Stimulated activated naive B cell treated with anti-CD40 and anti-IgM and Interleukin-4, amounts not matched to agents 10 μg/mL and 1 μg/mL and 100 μg/mL, for 72 hours (primary cell): ENCODE results near the gene CNBD2.
A peak's percentile ranks its signal among the peaks of the same experiment; 100 is the strongest.
"Not testable (repeated sequence)": the region's sequence is repeated elsewhere in the genome, so short reads cannot be mapped to it uniquely, and the experiment has no call there.

Source experiments
- ATAC-seq, 2 donors: fragments of 150-1000 bp; cut with Tn5 transposase; replicated peaks; 2 replicates each; pipeline ENCODE4 v1.10.0; 2021; ENCODE audit warnings: moderate library complexity in 1 of 2
- DNase-seq: peaks from one replicate; pipeline ENCODE4 v3.0.0; 2021
- H3K27ac Mint-ChIP-seq: one replicate; pipeline ENCODE4 v1.8.0; 2022; ENCODE audit warnings: mild to moderate bottlenecking, mixed read lengths
- H3K27me3 Mint-ChIP-seq, 2 donors: one replicate each; pipeline ENCODE4 v1.8.0; 2022; ENCODE audit warnings: mixed read lengths in 2 of 2
- H3K36me3 Mint-ChIP-seq, 2 donors: one replicate each; pipeline ENCODE4 v1.8.0; 2022; ENCODE audit warnings: mixed read lengths in 2 of 2, mild to moderate bottlenecking in 1 of 2
- H3K4me1 Mint-ChIP-seq, 2 donors: one replicate each; pipeline ENCODE4 v1.8.0; 2022; ENCODE audit warnings: mixed read lengths in 2 of 2, mild to moderate bottlenecking in 1 of 2
- H3K4me3 Mint-ChIP-seq, 2 donors: one replicate each; pipeline ENCODE4 v1.8.0; 2022; ENCODE audit warnings: mild to moderate bottlenecking in 2 of 2, mixed read lengths in 2 of 2, moderate library complexity in 1 of 2
- H3K9me3 Mint-ChIP-seq, 2 donors: one replicate each; pipeline ENCODE4 v1.8.0; 2022; ENCODE audit warnings: mixed read lengths in 2 of 2, mild to moderate bottlenecking in 1 of 2

CNBD2 gene

DNA sequence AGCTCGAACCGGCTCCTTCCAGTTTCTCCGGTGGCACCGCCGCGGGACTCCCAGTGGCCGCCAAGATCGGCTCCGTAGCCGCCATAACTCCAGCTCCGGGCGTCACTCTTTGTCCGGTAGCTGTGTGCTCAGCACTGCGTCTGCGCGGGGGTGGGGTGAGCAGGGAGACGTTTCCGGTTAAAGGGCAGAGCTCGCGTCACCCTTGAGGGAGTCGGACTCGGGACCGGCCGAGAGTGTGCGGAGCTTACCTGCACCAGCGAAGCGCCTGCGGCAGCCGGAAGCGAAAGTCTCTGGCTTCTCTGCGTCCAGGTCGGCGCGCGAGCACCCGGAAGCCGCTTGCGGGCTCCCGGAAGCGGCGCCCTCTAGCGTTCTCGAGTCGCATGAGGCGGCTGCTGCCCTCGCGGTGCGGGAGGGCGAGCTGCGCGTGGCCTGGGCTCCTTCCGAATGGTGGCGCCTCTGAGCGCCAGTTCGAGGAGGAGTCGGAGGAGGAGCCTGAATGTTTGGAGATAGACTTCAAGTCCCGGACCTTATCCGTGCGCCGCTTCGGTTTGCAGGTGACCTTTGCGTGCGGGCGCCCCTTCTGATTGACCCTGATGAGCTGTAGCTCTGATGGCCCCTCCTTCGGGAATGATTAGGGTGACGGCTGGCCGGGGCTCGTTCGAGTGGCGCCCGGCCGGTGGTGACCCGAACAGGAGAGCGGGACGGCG, 14.0 kb upstream of the CNBD2 start, which contains the start of gene SCAND1:
TSS of gene SCAND1 (minus strand) at position 303 of the 707 bp plus-strand sequence. CDS start at position 85, 218 bp downstream.
- Mint-ChIP-seq H3K36me3 (peaks cover 12 to 19% of the 10 kb centered on the region in 2 donors), H3K9me3 (peaks cover 3 to 5% of the 10 kb centered on the region in 2 donors), H3K27ac (peak within 1 kb of the TSS; percentile 100), H3K4me3 (peak within 1 kb of the TSS; percentile 93 to 100), H3K4me1 (peaks cover 10 to 15% of the 10 kb centered on the region in 2 donors), H3K27me3 (no peaks in the 10 kb centered on the region)
- ATAC-seq (peak; percentile 88 to 89), DNase-seq (peak; percentile 99)

DNA sequence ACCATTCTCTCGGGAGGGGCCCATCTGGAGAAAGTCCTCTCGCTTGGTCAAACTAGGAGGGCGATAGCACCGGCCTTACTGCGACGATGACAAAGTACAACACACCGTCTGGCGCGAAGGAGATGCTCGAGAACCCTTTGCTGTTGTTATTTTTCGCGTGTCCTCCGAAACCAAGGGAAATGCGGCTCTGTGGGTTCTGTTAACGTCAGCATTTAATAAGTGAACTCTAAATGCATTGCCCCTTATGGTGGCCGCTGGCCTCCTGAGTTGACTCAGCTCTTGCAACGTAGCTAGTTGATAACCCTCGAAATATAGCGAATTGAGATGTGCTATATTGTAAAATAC, 13.5 kb upstream of the CNBD2 start:
- H3K9me3 Mint-ChIP-seq, result peaks cover 6 to 8% of the 10 kb centered on the region in 2 donors
- peak overlapping the region; percentile 93 to 100 for H3K4me3 Mint-ChIP-seq
- no peak for DNase-seq
- H3K4me1 Mint-ChIP-seq, result peaks cover 10 to 15% of the 10 kb centered on the region in 2 donors
- H3K27me3 Mint-ChIP-seq, result no peaks in the 10 kb centered on the region
- H3K36me3 Mint-ChIP-seq, result peaks cover 12 to 14% of the 10 kb centered on the region in 2 donors
- peak; percentile 28 to 36 for ATAC-seq
- H3K27ac Mint-ChIP-seq, result peak overlapping the region; percentile 100

DNA sequence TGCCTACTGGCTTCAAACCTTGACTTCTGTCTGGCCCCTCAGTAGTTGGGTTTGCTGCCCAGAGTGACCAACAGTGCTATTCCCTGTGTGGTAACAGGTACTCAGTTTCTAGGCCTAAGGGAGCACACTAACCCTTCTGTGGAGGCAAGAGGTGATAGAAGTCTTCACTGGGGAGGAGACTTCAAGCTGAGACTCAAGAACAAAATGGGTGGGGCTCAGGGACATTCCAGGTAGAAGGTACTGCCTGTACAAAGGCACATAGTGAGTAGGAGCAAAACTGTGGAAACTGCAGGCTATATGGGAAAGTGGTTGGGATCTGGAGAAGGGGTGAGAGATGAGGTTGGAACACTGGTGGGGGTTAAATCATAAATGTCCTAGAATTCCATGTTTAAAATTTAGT, 11.8 kb upstream of the CNBD2 start:
- Mint-ChIP-seq H3K36me3 (peaks cover 12 to 14% of the 10 kb centered on the region in 2 donors), H3K9me3 (peaks cover 6 to 8% of the 10 kb centered on the region in 2 donors), H3K4me3 (no peak overlapping the region), H3K27ac (peak overlapping the region; percentile 22), H3K4me1 (peaks cover 10 to 15% of the 10 kb centered on the region in 2 donors), H3K27me3 (no peaks in the 10 kb centered on the region)
- DNase-seq, result no peak
- ATAC-seq, result no peak

DNA sequence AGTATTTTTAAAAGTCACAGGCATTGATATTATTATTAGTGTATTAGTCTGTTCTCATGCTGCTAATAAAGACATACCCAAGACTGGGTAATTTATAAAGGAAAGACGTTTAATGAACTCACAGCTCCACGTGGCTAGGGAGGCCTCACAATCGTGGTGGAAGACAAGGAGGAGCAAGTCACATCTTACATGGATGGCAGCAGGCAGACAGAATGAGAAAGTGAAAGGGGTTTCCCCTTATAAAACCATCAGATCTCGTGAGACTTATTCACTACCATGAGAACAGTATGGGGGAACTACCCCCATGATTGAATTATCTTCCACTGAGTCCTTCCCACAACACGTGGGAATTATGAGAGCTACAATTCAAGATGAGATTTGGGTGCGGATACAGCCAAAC, 9.1 kb upstream of the CNBD2 start:
- not testable (repeated sequence) for H3K27me3 Mint-ChIP-seq, DNase-seq, H3K36me3 Mint-ChIP-seq, H3K4me1 Mint-ChIP-seq, H3K27ac Mint-ChIP-seq, H3K9me3 Mint-ChIP-seq, H3K4me3 Mint-ChIP-seq, ATAC-seq

DNA sequence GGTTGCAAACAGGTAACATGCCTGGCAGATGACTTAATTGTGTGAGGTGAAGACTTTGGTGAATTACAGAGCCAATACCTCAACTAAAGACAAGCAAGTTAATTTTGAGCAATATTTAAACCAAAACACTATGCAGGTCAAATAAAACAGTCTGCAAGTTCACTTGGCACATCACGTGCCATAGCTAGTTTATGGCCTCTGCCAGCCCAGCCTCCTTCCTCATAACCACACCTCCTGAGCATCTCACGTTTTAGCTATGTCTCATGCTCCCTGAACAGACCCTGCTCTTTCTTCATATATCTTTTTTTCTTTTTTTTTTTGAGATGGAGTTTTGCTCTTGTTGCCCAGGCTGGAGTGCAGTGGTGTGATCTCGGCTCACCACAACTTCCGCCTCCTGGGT, 4.5 kb upstream of the CNBD2 start:
- ATAC-seq, result no peak
- Mint-ChIP-seq H3K9me3 (peaks cover 6 to 8% of the 10 kb centered on the region in 2 donors), H3K36me3 (peaks cover 0 to 5% of the 10 kb centered on the region in 2 donors), H3K4me3 (no peak overlapping the region), H3K27me3 (peaks cover 0 to 4% of the 10 kb centered on the region in 2 donors), H3K4me1 (no peaks in the 10 kb centered on the region), H3K27ac (no peak overlapping the region)
- DNase-seq, result no peak

DNA sequence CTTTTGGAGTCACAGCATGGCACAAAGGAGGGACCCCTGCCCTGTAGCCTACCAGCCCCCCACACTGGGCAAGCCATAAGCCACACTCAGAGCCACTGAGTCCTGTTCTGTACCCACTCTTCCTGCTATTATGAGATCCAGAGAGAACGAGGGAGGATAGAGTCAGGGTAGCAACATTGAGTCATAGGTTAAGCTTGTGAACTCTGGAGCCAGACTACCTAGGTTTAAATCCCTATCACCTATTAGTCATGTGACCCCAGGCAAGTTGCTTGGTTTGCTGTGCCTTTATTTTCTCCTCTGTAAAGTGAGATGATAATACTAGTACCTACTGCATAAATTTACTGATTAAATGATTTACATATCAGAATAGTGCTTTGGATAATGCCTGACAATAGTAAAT, 540 bp downstream of the CNBD2 start:
- Mint-ChIP-seq H3K4me3 (no peak overlapping the region), H3K27ac (no peak overlapping the region), H3K27me3 (peaks cover 0 to 4% of the 10 kb centered on the region in 2 donors), H3K9me3 (no peaks in the 10 kb centered on the region), H3K4me1 (no peaks in the 10 kb centered on the region), H3K36me3 (no peaks in the 10 kb centered on the region)
- no peak for DNase-seq
- no peak for ATAC-seq

DNA sequence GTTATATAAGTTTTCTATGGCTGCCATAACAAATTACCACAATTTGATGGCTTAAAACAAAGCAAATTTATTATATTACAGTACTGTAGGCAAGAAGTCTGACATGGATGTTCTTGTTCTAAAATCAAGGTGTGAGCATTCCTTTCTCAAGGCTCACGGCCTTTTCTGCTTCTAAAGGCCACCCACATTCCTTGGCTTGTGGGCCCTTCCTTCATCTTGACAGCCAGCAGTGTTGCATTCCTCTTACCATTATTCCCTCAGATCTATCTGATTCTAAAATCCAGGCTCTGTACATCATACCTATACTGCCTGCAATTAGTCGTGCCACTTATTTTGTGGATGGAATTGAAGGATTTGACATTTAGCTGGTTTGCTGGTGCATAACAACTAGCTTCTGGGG, 3.6 kb downstream of the CNBD2 start:
- Mint-ChIP-seq H3K4me3 (no peak overlapping the region), H3K4me1 (no peaks in the 10 kb centered on the region), H3K9me3 (no peaks in the 10 kb centered on the region), H3K36me3 (peaks cover 0 to 1% of the 10 kb centered on the region in 2 donors), H3K27me3 (peaks cover 4 to 7% of the 10 kb centered on the region in 2 donors), H3K27ac (no peak overlapping the region)
- DNase-seq, result no peak
- ATAC-seq, result no peak

DNA sequence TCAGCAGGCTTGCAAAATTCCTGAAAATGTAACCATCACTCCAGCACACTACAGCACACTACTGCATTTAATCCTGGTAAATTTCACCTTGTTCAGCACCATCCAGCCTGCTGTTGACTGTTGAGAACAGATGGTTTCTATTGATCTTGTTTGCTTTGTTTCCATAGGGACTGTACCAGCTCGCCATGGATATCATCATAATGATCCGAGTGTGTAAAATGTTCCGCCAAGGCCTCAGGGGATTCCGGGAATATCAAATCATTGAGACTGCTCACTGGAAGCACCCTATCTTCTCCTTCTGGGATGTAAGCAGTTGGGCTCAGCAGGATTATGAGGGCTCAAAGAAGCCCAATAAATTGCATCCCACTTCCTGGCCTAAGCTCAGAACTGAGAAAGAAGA, 4.1 kb downstream of the CNBD2 start:
- ATAC-seq (no peak), DNase-seq (no peak)
- H3K9me3 Mint-ChIP-seq, result no peaks in the 10 kb centered on the region
- no peaks in the 10 kb centered on the region for H3K4me1 Mint-ChIP-seq
- H3K27me3 Mint-ChIP-seq, result peaks cover 4 to 7% of the 10 kb centered on the region in 2 donors
- peaks cover 0 to 1% of the 10 kb centered on the region in 2 donors for H3K36me3 Mint-ChIP-seq
- no peak overlapping the region for H3K27ac Mint-ChIP-seq
- H3K4me3 Mint-ChIP-seq, result no peak overlapping the region

DNA sequence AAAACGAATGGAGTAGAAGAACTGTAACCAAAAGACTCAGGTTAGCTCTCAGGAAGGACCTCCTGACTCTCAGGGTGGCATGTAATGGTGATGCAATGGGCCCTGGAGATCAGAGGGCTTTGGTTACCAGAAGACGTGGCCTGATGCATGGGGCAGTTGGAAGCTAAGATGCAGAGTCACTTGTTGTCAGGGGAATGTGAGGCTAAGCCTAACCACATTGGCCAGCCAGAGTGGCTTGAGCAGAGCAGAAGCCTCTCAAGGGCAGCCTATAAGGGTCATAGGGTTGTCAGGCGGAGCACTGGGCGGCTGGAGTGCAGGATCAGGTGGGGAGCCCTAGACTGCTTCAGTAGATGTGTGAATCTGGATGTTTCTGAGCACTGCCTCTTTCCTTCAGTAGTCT, 5.9 kb downstream of the CNBD2 start:
- peaks cover 0 to 1% of the 10 kb centered on the region in 2 donors for H3K36me3 Mint-ChIP-seq
- H3K27ac Mint-ChIP-seq, result no peak overlapping the region
- ATAC-seq (no peak), DNase-seq (no peak)
- H3K27me3 Mint-ChIP-seq, result peaks cover 0 to 7% of the 10 kb centered on the region in 2 donors
- H3K9me3 Mint-ChIP-seq, result no peaks in the 10 kb centered on the region
- no peaks in the 10 kb centered on the region for H3K4me1 Mint-ChIP-seq
- no peak overlapping the region for H3K4me3 Mint-ChIP-seq

DNA sequence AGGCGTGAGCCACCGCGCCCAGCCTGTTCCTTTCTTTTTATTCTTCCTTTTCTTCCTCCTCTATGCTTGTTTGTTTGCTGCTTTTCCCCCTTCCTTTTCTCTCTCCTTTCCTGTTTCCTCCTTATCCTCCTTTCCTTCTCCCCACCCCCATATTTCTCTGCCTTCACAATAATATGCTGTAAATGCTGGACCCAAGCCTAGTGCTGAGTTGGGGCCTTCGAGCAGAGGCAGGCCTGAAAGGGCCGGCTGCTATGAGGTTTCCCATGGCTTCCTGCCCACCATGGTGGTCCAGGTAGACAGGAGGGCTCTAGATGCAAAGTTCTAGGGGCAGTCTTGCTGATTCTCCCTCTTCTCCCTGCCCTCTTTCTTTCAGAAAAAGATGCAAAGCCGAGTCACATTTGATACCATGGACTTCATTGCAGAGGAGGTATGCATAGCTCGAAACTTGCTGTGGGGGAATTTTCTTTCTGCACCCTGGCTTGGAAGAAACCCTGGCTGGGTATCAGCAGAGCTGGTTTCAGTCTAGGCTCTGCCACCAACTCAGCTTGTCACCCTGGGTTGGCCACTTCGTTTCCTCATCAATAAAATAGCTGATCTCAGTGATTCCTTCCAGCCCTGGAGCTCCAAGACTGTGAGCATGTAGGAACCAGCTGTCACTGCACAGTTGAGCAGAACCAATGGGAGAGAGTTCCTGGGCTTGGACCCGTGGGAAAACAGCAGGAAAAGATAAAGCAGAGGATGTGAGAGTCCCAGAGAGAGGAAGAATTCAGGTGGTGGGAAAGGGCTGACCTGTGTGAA, 7.4 kb downstream of the CNBD2 start:
- Mint-ChIP-seq H3K9me3 (no peaks in the 10 kb centered on the region), H3K4me3 (no peak overlapping the region), H3K36me3 (peaks cover 0 to 1% of the 10 kb centered on the region in 2 donors), H3K27ac (no peak overlapping the region), H3K27me3 (peaks cover 6 to 7% of the 10 kb centered on the region in 2 donors), H3K4me1 (no peaks in the 10 kb centered on the region)
- DNase-seq (no peak), ATAC-seq (no peak)

DNA sequence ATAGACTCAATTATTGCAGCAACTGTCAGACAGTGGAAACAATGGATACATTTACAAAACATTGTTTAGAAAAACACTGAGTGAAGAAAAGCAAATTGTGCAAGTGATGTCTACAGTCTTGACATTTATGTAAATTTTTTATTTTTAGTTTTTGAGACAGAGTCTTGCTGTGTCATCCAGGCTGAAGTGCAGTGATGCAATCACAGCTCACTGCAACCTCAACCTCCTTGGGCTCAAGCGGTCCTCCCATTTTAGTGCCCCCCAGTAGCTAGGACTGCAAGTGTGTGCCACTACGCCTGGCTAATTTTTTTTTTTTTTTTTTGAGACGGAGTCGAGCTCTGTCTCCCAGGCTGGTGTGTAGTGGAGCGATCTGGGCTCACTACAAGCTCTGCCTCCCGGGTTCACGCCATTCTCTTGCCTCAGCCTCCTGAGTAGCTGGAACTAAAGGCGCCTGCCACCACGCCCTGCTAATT, 9.7 kb downstream of the CNBD2 start:
- Mint-ChIP-seq H3K27ac (no peak overlapping the region), H3K4me1 (no peaks in the 10 kb centered on the region), H3K4me3 (no peak overlapping the region), H3K36me3 (peaks cover 0 to 1% of the 10 kb centered on the region in 2 donors), H3K9me3 (no peaks in the 10 kb centered on the region), H3K27me3 (peaks cover 10 to 11% of the 10 kb centered on the region in 2 donors)
- DNase-seq (no peak), ATAC-seq (no peak)

DNA sequence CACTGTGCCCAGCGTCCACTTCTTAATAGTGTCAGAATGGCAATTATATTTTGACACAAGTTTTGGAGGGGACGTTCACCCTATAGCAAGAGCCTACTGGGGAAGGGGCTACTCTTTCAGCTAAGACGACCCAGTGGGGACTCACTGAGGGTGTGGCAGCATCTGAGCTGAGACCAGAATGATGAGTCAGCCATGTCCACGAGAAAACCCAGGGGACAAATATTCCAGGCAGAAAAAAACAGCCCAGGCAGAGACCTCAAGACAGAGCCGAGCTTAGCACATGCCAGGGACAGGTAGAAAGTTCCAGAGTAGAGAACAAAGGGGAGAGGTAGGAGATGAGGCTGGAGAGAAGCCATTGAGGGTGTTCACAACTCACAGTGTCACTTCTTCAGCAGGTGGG, 11.2 kb downstream of the CNBD2 start:
- Mint-ChIP-seq H3K36me3 (peaks cover 0 to 1% of the 10 kb centered on the region in 2 donors), H3K9me3 (no peaks in the 10 kb centered on the region), H3K27ac (peak overlapping the region; percentile 0), H3K4me3 (no peak overlapping the region), H3K4me1 (no peaks in the 10 kb centered on the region), H3K27me3 (peaks cover 10 to 11% of the 10 kb centered on the region in 2 donors)
- DNase-seq (no peak), ATAC-seq (no peak)

DNA sequence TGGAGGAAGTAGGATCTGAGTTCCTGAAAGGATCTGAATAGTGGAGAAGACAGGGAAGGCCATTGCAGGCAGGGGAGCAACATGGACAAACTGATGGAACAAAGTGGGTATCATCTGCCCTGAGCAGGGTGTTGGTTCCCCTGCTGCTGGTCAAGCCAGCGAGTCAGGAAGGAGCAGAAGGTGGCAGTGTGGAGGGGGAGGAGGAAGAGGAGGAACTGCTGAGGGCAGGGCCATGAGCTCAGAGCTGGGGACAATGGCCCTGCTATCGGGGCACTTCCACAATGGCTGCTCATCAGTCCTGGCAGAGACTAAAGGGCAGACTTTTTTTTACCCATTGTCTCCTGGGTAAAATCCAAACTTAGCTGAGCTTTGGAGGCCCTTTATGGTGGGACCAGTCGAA, 13.6 kb downstream of the CNBD2 start:
- Mint-ChIP-seq H3K4me3 (no peak overlapping the region), H3K36me3 (peaks cover 0 to 2% of the 10 kb centered on the region in 2 donors), H3K4me1 (no peaks in the 10 kb centered on the region), H3K27me3 (peaks cover 5 to 19% of the 10 kb centered on the region in 2 donors), H3K9me3 (no peaks in the 10 kb centered on the region), H3K27ac (no peak overlapping the region)
- no peak for DNase-seq
- ATAC-seq, result no peak

DNA sequence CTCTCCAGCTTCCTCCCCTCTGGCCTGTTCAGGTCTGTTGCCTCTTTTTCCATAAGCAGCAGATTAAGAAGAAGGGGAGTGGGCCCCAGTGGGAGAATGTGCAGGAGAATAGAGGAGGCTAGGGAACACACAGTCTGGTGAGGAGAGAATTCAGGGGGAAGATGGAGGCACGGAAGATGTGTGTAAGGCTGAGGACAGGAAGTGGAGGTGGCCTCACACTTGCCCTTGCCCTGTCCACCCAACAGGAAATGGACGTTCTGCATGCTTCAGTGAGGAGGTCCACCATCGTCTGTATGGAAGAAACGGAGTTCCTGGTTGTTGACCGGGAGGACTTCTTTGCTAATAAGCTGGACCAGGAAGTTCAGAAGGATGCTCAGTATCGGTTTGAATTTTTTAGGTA, 16.0 kb downstream of the CNBD2 start:
- ATAC-seq, result no peak
- no peaks in the 10 kb centered on the region for H3K4me1 Mint-ChIP-seq
- H3K4me3 Mint-ChIP-seq, result no peak overlapping the region
- H3K27ac Mint-ChIP-seq, result no peak overlapping the region
- no peak for DNase-seq
- peaks cover 13 to 29% of the 10 kb centered on the region in 2 donors for H3K27me3 Mint-ChIP-seq
- H3K9me3 Mint-ChIP-seq, result no peaks in the 10 kb centered on the region
- H3K36me3 Mint-ChIP-seq, result peaks cover 0 to 2% of the 10 kb centered on the region in 2 donors

DNA sequence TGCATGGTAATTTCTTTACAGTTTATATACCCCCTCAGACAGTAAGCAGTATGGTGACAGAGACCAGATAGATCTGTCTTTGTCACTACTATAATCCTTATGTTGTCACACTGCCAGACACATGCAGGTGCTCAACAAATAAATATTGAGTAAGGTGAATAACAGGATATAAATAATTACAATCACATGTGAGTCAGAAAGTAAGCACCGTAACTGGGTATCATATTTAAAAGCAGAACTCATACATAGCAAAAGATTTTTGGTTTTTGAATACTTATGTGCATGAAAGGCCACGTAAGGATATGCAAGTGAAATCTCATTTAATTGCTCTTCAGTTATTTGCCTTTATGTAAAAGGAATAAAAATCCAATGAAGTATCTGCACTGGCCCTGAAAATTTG, 17.4 kb downstream of the CNBD2 start:
- ATAC-seq, result no peak

More for the DNA sequence above, 17.4 kb downstream of the CNBD2 start:
- H3K4me3 Mint-ChIP-seq, result no peak overlapping the region
- peaks cover 20 to 31% of the 10 kb centered on the region in 2 donors for H3K27me3 Mint-ChIP-seq
- no peak overlapping the region for H3K27ac Mint-ChIP-seq
- peaks cover 0 to 2% of the 10 kb centered on the region in 2 donors for H3K36me3 Mint-ChIP-seq
- H3K4me1 Mint-ChIP-seq, result no peaks in the 10 kb centered on the region
- no peak for DNase-seq
- no peaks in the 10 kb centered on the region for H3K9me3 Mint-ChIP-seq
